ENCODE data around the gene FLRT3.

DNA sequence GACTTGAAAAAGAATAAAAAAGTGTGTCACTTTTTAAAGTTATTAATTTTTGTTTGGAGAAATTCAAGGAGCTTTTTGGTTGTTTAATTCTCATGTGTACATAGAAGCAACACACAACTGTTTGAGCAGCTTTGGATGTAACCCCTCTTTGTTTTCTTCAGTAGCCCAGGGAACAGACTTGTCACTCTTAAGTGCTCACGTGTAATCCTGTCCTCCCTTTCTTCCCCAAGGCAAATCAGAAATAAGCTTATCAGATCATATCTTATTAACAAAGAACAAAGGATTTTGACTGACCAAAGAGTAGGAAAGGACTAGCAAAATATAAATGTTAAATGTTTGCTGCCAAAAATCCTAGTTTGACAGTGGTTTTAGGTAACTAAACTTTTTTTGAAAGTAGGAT is 7.3 kb upstream of the FLRT3 start:
- TF ChIP-seq POLR2A (IDR thresholded peaks at IDR 0.05) = no peak
- TF ChIP-seq, protein P1, sequence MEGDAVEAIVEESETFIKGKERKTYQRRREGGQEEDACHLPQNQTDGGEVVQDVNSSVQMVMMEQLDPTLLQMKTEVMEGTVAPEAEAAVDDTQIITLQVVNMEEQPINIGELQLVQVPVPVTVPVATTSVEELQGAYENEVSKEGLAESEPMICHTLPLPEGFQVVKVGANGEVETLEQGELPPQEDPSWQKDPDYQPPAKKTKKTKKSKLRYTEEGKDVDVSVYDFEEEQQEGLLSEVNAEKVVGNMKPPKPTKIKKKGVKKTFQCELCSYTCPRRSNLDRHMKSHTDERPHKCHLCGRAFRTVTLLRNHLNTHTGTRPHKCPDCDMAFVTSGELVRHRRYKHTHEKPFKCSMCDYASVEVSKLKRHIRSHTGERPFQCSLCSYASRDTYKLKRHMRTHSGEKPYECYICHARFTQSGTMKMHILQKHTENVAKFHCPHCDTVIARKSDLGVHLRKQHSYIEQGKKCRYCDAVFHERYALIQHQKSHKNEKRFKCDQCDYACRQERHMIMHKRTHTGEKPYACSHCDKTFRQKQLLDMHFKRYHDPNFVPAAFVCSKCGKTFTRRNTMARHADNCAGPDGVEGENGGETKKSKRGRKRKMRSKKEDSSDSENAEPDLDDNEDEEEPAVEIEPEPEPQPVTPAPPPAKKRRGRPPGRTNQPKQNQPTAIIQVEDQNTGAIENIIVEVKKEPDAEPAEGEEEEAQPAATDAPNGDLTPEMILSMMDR (IDR thresholded peaks at IDR 0.05) = no peak
